ENCODE results near the gene SERPINB10.

GRCh38 chr18:63899206-63899605 lies 8.6 kb upstream of the SERPINB10 start:
- no peak for TF ChIP-seq CTCF (IDR thresholded peaks at IDR 0.05; ENCODE audit: low read depth, low read length, poor library complexity, severe bottlenecking)
- TF ChIP-seq EZH2phosphoT487 (IDR thresholded peaks at IDR 0.05; ENCODE audit: borderline replicate concordance, low read length): no peak
